GM19395 (cell line): ENCODE data around the gene MCFD2.

Experiments
- ATAC-seq: cut with Tn5 transposase; IDR thresholded peaks from one replicate; pipeline ENCODE4 v1.9.1; 2021; ENCODE audit warnings: mild to moderate bottlenecking, moderate library complexity; ENCODE audit not compliant: unreplicated experiment

MCFD2 gene

GRCh38 chr2:46939626-46940359, 24.2 kb upstream of the MCFD2 start:
- no peak for ATAC-seq

GRCh38 chr2:46937471-46937901, 21.9 kb upstream of the MCFD2 start:
- no peak for ATAC-seq

GRCh38 chr2:46936566-46936965, 21.0 kb upstream of the MCFD2 start:
- no peak for ATAC-seq

GRCh38 chr2:46935071-46935470, 19.5 kb upstream of the MCFD2 start:
- ATAC-seq, result no peak

- ATAC-seq, result no peak
These were observed 14.0 kb upstream of the MCFD2 start for GRCh38 chr2:46929612-46930011.

GRCh38 chr2:46926863-46927262, 11.3 kb upstream of the MCFD2 start:
- no peak for ATAC-seq

- ATAC-seq, result no peak
These were observed 10.1 kb upstream of the MCFD2 start for GRCh38 chr2:46925474-46926351.

- ATAC-seq, result no peak
These were observed 9.0 kb upstream of the MCFD2 start for GRCh38 chr2:46924608-46925007.

- ATAC-seq, result no peak
These were observed 8.4 kb upstream of the MCFD2 start for GRCh38 chr2:46924038-46924437.

- no peak for ATAC-seq
These were observed 7.5 kb upstream of the MCFD2 start for GRCh38 chr2:46923041-46923528.

- no peak for ATAC-seq
These were observed 7.0 kb upstream of the MCFD2 start for GRCh38 chr2:46922606-46923005.

GRCh38 chr2:46921676-46922448, 6.3 kb upstream of the MCFD2 start:
- ATAC-seq, result no peak

- ATAC-seq, result no peak
These were observed 2.0 kb upstream of the MCFD2 start for GRCh38 chr2:46917628-46918027.

- peak; percentile 83 for ATAC-seq
These were observed 415 bp upstream of the MCFD2 start for GRCh38 chr2:46915811-46916630.

- no peak for ATAC-seq
These were observed 902 bp downstream of the MCFD2 start for GRCh38 chr2:46914578-46915230.

GRCh38 chr2:46913471-46914381, 1.9 kb downstream of the MCFD2 start:
- no peak for ATAC-seq

GRCh38 chr2:46909771-46910419, 5.7 kb downstream of the MCFD2 start:
- peak; percentile 91 for ATAC-seq

GRCh38 chr2:46909150-46909549, 6.5 kb downstream of the MCFD2 start:
- ATAC-seq, result no peak
